Stimulated activated CD4-positive, alpha-beta T cell treated with anti-CD3 and anti-CD28 coated beads, Interleukin-12 subunit alpha, Interleukin-12 subunit beta, amount 100 ng/mL, for 4 hours (primary cell): Measurements from ENCODE around the gene OAT.
"Not testable (repeated sequence)": the region's sequence is repeated elsewhere in the genome, so short reads cannot be mapped to it uniquely, and the experiment has no call there.

Experiments used
- DNase-seq: peaks from one replicate; pipeline ENCODE4 v3.0.0-alpha.2; 2020

The OAT gene

DNA sequence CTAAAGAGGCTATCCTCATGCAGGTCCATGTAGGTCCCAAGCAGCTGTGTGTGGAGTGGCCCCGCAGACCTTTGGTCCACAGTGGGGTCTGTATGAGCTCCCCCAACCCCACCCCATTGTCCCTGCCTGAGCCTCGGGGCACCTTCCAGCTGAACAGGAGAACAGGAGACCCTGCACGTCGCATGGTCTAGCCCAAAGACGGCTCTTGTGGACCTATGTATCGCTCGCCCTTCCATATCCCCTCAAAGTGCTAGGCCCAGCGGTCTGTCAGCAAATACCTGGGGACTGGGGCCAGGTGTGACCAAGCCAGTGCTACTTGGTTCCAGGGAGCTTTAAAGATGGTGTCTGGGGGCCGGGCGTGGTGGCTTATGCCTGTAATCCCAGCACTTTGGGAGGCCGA, 43.0 kb downstream of the OAT start:
- DNase-seq = no peak

GRCh38 chr10:124375353-124375614, 43.4 kb downstream of the OAT start:
- DNase-seq = no peak

DNA sequence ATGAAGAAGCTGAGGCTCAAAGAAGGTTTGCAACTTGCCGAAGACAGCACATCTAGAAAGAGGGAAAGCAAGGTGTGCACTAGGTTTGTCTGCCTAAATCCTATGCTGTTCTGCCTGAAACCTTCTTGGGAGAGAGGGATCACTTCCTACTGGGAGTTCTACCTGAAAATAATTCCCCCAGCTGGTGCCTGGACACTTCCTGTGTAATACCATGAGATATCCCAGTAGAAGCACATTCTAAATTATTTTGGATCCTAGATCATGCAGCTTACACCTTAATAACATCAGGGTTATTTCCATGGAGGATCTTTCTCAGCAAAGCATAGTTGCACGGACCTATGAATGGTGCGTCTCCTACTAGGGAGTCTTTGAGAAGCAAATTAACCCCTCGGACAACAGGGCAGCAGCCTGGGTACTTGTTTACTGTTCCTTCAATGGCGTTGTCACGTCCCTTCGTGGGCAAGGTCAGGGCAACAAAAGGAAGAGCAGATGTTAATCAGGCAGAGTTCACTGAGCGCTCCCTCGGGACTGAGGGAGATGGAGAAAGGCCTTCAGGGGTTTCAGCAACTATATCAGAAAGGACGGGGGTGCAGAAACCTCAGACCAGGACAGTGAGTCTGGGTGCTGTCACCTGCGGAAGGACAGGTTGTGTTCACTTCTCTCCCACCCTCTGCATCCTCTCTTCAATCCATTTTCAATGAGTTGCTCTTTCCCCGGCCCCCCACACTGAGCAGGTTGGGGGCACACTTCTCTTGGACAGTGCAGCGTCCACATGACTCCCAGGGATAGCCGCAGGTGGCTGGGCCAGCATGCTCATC, 44.0 kb downstream of the OAT start:
- no peak for DNase-seq

- DNase-seq = no peak
Observed at GRCh38 chr10:124372899-124373298, 45.8 kb downstream of the OAT start.

DNA sequence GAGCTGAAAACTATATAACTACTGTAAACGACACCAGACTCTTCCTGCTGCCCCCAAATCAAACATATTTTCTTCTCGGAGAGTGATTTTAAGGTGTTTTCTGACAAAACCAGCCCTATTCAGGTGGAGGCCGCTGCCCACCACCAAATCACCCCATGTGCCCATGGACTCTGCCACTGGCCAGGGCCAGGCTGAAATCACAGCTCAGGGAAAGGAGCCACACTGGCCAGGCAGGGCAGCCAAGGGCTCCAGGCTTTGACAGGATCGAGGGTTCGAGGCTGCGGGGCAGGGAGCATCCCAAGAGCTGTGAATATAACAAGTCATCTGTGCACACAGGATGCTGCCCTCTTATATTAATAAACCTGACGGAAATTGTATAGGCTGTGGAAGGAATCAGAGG, 48.3 kb downstream of the OAT start:
- no peak for DNase-seq

- DNase-seq = no peak
Observed at GRCh38 chr10:124369986-124370385, 48.7 kb downstream of the OAT start.

DNA sequence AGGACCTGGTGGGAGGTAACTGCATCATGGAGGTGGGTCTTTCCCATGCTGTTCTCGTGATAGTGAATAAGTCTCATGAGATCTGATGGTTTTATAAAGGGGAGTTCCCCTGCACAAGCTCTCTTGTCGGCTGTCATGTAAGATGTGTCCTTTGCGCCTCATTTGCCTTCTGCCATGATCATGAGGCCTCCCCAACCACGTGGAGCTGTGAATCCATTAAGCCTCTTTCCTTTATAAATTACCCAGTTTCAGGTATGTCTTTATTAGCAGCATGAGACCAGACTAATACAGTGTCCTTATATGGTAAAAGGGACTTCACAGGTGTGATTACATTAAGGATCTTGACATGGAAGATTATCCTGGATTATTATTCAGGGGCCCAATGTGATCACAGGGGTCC, 49.2 kb downstream of the OAT start:
- not testable (repeated sequence) for DNase-seq

GRCh38 chr10:124369066-124369465, 49.7 kb downstream of the OAT start:
- DNase-seq = no peak

DNA sequence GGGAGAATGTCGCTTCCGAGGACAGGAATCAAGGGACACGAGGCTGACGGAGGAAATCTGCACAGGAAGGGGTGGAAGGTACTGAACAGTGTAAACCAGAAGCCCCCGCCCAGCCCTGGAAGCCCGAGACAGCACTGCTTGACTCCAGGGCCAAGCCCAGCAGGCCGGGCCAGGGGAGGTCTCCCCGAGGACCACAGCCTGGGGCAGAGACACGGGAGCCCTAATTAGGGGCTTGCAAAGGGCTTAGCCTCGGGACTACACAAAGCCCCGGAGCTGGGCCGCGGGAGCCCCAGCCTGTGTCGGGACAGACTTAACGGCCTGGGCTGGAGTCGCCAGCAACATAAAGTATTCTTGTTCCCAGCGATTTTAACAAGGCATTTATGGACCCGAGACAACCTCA, 50.8 kb downstream of the OAT start:
- DNase-seq = no peak

GRCh38 chr10:124367414-124367813, 51.3 kb downstream of the OAT start:
- DNase-seq = no peak

DNA sequence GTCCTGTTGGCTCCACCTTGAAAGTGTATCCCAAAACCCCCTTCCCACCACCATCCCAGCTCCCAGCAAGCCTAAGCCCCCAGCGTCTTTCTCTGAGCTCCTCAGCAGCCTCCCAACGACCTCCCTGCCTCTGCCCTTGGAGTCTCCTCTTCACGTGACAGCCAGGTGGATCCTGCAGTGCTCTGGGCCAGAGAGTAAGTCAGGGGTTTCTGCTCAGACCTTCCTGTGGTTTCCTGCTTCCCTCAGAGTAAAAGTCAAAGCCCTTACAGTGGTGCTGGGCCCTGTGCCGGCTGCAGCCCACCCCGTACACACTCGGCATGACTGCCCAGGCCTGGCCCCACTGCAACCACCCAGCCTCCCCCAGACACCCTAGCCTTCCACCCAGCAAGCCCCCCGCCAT, 51.9 kb downstream of the OAT start:
- DNase-seq = no peak

DNA sequence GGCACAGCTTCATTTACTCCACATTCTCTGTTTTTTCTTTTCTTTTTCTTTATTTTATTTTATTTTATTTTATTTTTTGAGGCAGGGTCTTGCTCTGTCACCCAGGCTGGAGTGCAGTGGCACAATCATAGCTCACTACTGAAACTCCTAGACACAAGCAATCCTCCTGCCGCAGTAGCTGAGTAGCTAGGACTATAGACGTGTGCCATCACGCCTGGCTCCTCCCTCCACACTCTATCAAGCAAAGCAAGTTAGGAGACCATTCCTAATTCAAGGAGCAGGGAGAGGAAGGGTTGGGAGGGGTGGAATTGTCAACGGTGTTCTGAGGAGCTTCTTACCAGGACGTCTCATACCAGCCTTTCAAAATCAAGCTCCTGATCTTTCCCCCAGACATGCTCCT, 52.4 kb downstream of the OAT start:
- DNase-seq = no peak

- no peak for DNase-seq
Observed at GRCh38 chr10:124364674-124365073, 54.0 kb downstream of the OAT start.

DNA sequence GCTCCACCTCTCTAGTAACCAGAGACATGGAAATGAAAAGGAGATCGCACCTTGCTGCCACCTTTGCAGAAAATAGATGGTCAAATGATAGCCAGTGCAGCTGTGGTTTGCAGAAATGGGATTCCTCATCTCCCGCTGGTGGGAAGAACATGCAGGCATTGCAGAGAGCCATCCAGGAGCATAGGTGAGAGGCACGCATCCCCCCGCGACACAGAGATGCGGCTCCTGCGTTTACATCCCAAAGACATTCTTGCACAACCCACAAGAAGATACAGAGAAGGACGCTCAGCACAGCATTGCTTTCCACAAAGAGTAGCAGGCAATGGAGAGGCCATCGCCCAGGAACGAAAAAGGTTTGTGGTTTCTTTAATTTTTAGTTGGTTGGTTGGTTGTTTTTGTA, 56.2 kb downstream of the OAT start:
- DNase-seq = no peak

GRCh38 chr10:124359336-124359832, 59.3 kb downstream of the OAT start:
- DNase-seq = no peak

DNA sequence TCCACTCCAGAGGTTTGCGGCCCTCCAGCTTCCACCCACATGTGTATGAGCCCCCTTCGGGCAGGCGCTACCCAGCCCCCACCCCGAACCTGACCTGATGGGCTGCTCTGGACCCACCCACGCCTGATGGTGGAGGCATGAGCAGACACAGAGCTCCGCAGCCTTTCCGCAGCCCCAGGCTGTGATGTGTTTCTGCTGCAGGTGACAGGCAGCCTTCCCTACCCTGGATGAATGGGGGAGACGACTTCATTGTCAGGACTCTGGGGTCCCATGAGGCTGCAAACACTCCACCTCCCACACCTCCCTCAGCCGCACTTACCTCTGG, 61.2 kb downstream of the OAT start:
- no peak for DNase-seq

DNA sequence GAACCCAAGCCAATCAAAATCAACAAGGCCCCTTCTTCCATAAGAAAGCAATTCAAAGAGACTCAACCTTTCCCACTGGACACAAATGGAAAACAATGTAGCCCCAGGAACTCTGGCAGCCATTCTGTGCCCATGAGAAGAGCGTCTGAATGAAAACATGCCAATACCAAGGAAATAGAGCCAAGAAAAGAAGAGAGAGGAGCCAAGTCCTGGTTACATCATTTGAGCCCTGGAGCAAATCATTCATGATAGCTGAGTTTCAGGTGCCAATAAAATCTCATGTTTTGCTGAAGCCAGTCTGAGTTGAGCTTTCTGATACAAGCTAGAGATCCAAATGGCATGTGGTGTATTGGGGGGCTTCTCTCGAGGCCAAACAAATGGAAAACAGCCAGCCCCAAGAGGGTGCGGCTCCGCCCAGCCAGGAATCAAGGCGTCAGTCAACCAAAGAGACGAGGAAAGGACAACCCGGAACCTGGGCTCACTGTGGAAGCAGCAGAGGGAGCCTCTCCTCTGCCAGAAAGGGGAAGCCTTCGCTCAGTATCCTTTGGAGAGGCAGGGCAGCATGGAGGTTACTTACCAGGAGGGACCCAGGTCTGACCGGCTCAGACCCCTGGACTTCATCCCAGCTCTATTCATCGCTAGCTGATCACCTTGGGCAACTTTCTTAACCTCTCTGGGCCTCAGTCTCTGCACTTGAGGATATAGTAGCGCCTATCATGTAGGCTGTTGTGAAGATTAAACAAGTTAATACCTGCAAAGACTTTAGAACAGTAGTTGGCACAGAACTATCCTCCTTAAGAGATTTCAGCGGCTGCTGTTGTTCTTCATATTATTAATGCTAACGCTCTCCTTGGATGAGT, 61.8 kb downstream of the OAT start:
- DNase-seq = no peak

DNA sequence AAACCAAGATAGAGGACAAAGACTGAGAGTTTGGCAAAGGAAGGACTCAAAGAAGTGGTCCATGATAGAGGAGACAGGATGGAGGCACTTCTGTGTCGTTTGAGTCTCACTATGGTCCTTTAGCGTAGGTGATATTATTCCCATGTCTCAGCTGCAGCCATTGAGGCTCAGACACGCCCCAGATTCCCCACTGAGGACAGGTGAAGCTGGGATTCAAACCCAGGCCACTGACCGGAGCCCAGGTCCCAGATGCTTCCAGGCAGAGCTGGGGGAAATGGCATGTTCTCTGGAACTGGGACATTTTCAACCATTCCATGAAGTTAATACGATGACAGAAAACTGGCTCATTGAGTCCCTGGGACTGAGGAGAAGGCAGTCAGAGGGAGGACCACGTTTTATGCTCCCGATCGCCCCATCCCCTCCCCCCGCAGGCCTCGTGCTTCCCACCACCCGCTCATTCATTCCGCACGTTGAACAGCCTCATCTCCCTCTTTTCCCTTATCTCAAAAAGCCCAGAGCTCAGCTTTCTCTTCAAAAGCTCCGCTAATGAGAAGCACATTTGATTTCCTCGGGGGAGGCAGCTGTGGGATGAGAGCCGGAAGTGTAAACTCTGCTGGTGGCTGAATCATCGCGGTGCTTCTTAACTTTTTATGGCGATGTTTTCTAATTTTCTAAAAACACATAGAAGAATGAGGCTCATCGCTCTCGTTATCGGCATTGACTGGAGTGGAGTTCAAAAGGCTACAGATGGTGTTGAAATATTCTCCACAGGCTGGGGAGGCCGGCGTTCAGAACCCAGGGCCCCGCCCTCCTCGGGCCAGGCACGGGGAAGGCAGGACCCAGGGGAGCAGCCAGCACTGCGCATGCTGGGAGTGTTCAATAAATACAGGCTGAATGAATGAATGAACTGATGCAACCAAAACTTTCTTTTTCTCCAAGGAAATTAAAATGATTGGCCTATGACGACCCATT, 64.0 kb downstream of the OAT start:
- DNase-seq = peak; percentile 32

GRCh38 chr10:124353896-124354295, 64.8 kb downstream of the OAT start:
- no peak for DNase-seq

DNA sequence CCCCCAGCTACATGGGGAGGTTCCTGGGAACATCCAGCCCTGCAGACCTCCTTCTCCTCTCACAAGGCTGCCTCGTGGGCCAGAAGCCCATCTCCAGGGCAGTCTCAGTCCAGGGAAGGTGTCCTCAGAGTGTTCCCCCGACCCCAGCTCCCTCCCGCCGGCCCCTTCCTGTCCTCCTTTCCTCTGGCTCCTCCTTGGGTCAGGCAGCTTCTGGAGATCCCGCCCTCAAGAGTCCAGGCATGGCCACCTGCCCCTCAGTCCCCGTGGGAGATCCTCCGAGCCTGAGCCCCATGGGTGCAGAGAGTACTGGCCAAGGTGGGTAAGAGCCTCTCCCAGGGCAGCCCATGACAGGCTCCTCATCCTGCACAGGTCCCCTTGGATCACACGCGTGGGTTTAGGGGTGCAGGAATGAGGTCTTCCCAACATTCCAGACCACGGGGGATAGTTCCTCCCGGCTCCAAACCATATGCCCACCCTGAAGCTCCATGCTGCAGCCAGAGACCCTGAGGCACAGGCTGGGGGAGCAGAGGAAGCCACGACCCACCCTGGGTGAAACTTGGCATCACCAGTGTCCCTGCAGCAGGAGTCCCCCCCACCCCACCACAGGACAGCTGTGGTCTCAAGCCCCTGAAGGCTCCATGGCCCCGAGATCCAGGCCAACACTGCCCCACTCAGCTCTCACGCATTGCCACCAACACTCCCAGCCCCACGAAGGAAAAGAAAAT, 65.5 kb downstream of the OAT start:
- no peak for DNase-seq

DNA sequence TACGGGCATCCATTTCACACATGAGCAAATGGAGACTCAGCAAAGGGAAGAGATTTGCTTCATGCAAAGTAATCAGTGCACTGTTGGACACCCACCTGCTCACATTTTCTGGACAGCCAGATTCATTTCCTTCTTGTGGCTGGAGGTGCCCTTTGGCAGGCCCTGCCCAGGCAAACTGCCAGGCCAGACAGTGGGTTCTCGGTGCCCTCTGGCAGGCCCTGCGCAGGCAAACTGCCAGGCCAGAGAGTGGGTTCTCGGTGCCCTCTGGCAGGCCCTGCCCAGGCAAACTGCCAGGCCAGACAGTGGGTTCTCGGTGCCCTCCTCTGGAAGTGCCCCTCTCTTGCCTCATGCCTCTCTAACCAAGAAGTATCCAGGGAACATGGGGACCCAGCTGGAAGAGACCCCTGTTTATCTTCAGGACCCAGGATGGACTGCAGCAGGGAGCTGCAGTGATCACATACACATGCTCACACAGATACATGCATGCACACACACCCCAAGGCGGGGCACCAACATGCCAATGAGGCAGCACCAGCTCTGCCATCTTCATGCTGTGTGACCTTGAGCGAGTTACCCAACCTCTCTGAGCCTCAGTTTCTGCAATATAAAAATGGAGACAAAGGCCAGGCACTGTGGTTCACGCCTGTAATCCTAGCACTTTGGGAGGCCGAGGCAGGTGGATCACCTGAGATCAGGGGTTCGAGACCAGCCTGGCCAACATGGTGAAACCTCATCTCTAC, 67.1 kb downstream of the OAT start:
- DNase-seq = no peak

GRCh38 chr10:124350806-124351205, 67.9 kb downstream of the OAT start:
- no peak for DNase-seq
